Activated T-helper 17 cell treated with anti-CD3 and anti-CD28 coated beads, Interleukin-2, amount 50 U/mL, for 72 hours (primary cell): ENCODE data around the gene KRTAP10-6. TPM values are rescaled to one million over a fixed set of nuclear protein-coding genes. Genes with fewer than 3 reads are reported as not detected.
A peak's percentile ranks its signal among the peaks of the same experiment; 100 is the strongest.
"Not testable (repeated sequence)": the region's sequence is repeated elsewhere in the genome, so short reads cannot be mapped to it uniquely, and the experiment has no call there.

ENCODE experiments used
- ATAC-seq: fragments of 150-1000 bp; cut with Tn5 transposase; replicated peaks from 2 replicates; pipeline ENCODE4 v1.10.0; 2021; ENCODE audit warnings: mild to moderate bottlenecking, moderate library complexity
- H3K27ac Mint-ChIP-seq: one replicate; pipeline ENCODE4 v1.8.0; 2022; ENCODE audit warnings: mixed read lengths
- H3K27me3 Mint-ChIP-seq: one replicate; pipeline ENCODE4 v1.8.0; 2022; ENCODE audit warnings: mixed read lengths
- H3K36me3 Mint-ChIP-seq: one replicate; pipeline ENCODE4 v1.8.0; 2022; ENCODE audit warnings: low read depth, mild to moderate bottlenecking, mixed read lengths
- H3K4me1 Mint-ChIP-seq: one replicate; pipeline ENCODE4 v1.8.0; 2022; ENCODE audit warnings: mixed read lengths
- H3K4me3 Mint-ChIP-seq: one replicate; pipeline ENCODE4 v1.8.0; 2022; ENCODE audit warnings: mild to moderate bottlenecking, mixed read lengths
- H3K9me3 Mint-ChIP-seq: one replicate; pipeline ENCODE4 v1.8.0; 2022; ENCODE audit warnings: mixed read lengths
- total RNA-seq, 2 donors: library from RNA; stranded (reverse); gene quantifications; one replicate each; pipeline ENCODE4 v1.2.3, GENCODE V29; 2022

Gene KRTAP10-6
- total RNA-seq, 2 donors from 2014 or later: not detected

DNA sequence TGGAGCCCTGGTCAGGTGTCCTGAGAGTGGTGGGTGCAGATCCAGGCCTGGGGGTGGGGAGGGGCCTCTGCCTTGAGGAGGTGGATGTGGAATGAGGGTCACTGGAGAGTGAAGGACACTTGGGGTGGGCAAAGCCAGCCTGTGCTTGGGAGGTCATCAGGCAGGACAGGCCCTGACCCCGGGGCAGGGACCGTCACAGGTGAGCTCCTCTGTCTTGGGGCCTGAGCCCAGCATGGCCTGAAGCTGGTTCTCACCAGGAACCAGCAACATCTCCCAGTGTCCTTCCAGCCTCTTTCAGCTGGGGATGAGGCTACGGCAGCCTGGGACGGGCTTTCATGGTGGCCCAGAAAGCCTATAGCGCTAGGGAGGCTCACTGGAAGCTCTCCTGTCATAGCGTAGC lies 40.2 kb downstream of the KRTAP10-6 start:
- no peak for ATAC-seq
- H3K27ac Mint-ChIP-seq: no peak overlapping the region
- H3K4me1 Mint-ChIP-seq: peaks cover 8% of the 10 kb centered on the region
- H3K27me3 Mint-ChIP-seq: peaks cover 4% of the 10 kb centered on the region
- H3K36me3 Mint-ChIP-seq: no peaks in the 10 kb centered on the region
- no peak overlapping the region for H3K4me3 Mint-ChIP-seq
- peaks cover 12% of the 10 kb centered on the region for H3K9me3 Mint-ChIP-seq

DNA sequence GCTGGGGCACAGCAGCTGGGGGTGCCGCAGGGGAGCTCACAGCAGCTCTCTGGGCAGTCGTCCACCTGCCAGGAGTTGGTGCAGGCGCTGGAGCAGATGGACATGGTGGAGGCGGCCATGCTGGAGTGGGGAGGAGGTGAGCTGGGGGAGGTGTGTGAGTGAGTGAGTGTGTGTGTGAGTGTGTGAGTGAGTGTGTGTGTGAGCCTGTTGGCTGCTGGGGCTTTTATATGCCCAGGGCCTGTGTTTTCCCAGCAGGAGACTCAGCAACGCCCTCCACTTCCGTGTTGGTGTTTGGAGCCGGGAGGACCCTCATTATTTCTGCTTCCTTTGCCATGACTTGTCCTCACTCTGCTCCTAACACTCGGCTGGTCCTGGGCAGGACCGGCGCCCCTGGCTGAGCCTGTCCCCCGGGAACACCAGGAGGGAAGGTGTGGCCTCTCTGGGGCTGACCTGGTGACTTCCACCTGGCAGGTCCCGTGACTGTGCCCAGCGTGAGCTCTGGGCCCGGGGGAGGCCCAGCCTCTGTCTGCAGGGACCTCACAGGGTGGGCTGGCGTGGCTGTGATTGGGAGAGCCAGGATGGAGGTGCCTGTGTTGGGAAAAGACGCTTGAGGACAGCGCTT lies 40.9 kb downstream of the KRTAP10-6 start, which contains the start of gene KRTAP10-2:
Gene KRTAP10-2 (minus strand): TSS at position 166 of the 622 bp plus-strand sequence. CDS start 47 bp downstream, at position 119.
- Mint-ChIP-seq H3K36me3 (no peaks in the 10 kb centered on the region), H3K27me3 (peaks cover 4% of the 10 kb centered on the region), H3K27ac (no peak within 1 kb of the TSS), H3K4me3 (no peak within 1 kb of the TSS), H3K9me3 (peaks cover 18% of the 10 kb centered on the region), H3K4me1 (peaks cover 12% of the 10 kb centered on the region)
- ATAC-seq: no peak

DNA sequence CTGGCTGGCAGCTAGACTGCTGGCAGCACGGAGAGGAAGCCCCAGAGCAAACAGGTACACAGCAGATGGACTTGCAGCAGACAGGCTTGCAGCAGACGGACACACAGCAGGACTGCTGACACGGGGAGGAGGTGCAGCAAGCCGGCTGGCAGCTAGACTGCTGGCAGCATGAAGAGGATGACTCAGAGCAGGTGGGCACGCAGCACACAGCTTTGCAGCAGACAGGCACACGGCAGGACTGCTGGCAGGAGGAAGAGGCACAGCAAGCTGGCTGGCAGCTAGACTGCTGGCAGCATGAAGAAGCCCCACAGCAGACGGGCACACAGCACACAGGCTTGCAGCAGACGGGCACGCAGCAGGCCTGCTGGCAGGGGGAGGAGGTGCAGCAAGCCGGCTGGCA lies 41.5 kb downstream of the KRTAP10-6 start:
- no peak for ATAC-seq
- H3K36me3 Mint-ChIP-seq: no peaks in the 10 kb centered on the region
- H3K9me3 Mint-ChIP-seq: peaks cover 18% of the 10 kb centered on the region
- H3K27ac Mint-ChIP-seq: no peak overlapping the region
- peaks cover 4% of the 10 kb centered on the region for H3K27me3 Mint-ChIP-seq
- peaks cover 12% of the 10 kb centered on the region for H3K4me1 Mint-ChIP-seq
- no peak overlapping the region for H3K4me3 Mint-ChIP-seq

DNA sequence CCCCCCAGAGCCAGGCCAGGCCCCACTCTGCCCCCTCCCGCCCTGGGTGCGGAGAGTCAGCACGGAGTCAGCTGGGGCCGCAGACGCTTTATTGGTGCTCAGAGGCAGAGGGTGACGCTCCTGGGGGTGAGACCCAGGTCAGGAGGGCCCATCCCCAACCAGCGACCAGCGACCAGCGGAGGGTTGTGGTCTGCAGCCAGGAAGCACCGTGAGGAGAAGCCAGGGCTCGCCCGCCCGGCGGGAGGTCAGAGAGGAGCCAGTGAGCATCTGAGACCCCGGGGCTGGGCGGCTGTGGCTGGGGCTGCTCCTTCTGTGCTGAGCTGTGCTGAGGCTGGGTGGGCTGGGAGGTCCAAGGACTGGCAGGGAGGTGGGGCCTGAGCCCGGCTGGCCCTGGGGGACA lies 42.0 kb downstream of the KRTAP10-6 start:
- not testable (repeated sequence) for H3K27me3 Mint-ChIP-seq, H3K4me3 Mint-ChIP-seq, H3K27ac Mint-ChIP-seq, H3K36me3 Mint-ChIP-seq, ATAC-seq
- Mint-ChIP-seq H3K4me1 (peaks cover 12% of the 10 kb centered on the region), H3K9me3 (peaks cover 18% of the 10 kb centered on the region)

DNA sequence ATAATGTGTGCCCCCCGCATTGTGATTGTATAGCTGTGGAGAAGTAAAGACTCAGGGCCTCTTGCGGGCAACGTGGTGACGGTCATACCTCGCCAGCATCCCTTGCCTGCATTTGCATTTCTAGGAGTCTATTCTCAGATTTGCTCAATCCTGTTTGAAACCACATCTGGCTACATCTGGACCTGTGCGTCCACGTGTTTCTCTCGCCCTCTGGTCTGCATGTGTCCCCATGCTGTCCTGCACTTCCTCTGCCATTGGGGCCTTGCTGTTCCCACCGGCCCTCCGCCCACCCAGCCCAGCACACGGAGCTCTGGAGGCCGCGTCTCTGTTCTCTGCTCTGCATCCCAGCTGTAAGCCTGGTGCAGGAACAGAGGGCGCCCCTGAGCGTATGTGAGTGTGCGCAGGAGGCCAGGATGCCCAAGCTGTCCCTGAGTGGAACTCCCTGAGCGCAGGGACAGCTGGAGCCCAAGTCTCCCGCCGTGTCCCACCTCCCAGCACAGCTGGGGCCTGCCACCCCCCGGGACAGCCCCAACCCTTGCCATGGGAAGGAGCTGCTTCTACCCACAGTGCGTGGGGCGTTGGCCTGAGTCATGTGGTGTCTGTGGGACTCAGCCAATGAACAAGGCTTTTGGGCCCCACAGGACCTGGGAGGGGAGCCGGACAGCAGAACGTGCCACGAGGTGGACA lies 42.6 kb downstream of the KRTAP10-6 start:
- H3K9me3 Mint-ChIP-seq: peaks cover 18% of the 10 kb centered on the region
- no peak overlapping the region for H3K27ac Mint-ChIP-seq
- no peak overlapping the region for H3K4me3 Mint-ChIP-seq
- no peaks in the 10 kb centered on the region for H3K27me3 Mint-ChIP-seq
- ATAC-seq: no peak
- no peaks in the 10 kb centered on the region for H3K36me3 Mint-ChIP-seq
- peaks cover 12% of the 10 kb centered on the region for H3K4me1 Mint-ChIP-seq

DNA sequence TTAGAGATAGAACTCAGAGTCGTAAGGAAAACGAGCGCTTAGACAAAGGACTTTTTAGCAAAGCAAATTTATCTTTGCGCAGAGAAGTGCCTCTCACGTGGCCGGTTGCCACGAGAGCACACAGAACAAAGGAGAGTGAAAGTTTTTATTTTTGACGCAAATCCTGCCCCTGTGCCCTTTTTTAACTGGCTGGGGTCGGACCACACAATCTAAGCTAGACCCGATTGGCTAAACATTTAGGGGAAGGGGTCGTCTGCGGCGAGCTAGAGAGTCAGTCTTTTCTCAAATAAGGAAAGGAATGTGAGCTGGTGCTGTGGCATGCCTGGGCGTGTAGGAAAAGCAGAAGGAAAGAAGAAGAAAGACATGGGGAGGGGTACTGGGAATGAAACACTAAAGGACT lies 43.4 kb downstream of the KRTAP10-6 start:
- Mint-ChIP-seq H3K27ac (no peak overlapping the region), H3K27me3 (no peaks in the 10 kb centered on the region), H3K9me3 (peaks cover 18% of the 10 kb centered on the region), H3K4me1 (peaks cover 12% of the 10 kb centered on the region), H3K36me3 (no peaks in the 10 kb centered on the region), H3K4me3 (no peak overlapping the region)
- ATAC-seq: no peak

DNA sequence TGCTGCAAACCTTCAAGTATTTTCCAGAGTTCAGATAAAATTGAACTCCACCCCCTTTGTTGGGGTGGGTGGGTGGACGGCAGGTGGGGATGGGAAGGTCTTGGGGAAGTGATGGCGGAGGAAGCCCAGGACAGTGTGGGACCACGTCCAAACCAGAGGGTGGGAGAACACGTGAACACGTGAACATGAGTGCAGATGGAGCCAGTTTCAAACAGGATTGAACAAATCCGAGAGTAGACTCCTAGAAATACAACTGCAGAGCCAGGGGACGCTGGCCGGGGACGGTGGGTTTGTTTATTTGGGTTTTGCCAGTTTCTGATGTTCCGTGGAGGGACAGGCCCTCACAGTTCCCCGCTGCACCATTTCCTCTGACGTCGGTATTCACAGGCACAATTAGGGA lies 43.9 kb downstream of the KRTAP10-6 start:
- peaks cover 18% of the 10 kb centered on the region for H3K9me3 Mint-ChIP-seq
- no peaks in the 10 kb centered on the region for H3K27me3 Mint-ChIP-seq
- peaks cover 12% of the 10 kb centered on the region for H3K4me1 Mint-ChIP-seq
- H3K36me3 Mint-ChIP-seq: no peaks in the 10 kb centered on the region
- H3K27ac Mint-ChIP-seq: peak overlapping the region; percentile 98
- H3K4me3 Mint-ChIP-seq: peak overlapping the region; percentile 76
- no peak for ATAC-seq

DNA sequence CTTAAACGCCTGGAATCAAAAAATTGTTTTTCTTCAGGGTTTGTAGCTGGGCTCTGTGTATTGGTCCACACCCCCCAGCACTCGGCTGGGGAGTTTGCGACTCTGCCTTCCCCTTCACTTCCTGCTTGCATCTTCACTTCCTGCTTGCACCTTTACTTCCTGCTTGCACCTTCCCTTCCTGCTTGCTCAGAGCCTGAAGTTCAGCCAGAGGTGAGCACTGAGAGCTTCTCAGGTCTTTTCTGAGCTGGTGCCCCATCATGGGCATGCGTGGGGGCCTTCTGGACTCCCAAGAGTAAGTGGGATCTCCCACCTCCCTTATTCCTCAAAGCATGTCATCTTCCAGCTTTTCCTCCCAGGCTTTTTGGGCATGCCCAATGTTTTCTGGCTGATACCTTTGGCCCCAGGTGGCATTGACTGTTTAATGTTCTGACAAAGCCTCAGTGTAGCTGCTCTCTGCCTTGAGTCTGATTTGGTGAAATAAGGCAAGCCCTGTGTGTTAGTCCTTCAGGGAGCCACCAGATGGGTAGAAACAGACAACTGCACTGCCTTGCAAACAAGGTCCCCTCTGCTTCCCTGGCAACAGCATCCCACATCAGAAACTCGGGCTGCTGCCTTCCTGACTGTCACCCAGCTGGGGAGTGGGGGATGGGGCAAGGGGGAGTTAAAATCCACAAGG lies 44.5 kb downstream of the KRTAP10-6 start:
- Mint-ChIP-seq H3K4me3 (peak overlapping the region; percentile 76), H3K4me1 (peaks cover 12% of the 10 kb centered on the region), H3K27ac (peak overlapping the region; percentile 98), H3K36me3 (no peaks in the 10 kb centered on the region), H3K27me3 (no peaks in the 10 kb centered on the region), H3K9me3 (peaks cover 13% of the 10 kb centered on the region)
- ATAC-seq: peak; percentile 47

DNA sequence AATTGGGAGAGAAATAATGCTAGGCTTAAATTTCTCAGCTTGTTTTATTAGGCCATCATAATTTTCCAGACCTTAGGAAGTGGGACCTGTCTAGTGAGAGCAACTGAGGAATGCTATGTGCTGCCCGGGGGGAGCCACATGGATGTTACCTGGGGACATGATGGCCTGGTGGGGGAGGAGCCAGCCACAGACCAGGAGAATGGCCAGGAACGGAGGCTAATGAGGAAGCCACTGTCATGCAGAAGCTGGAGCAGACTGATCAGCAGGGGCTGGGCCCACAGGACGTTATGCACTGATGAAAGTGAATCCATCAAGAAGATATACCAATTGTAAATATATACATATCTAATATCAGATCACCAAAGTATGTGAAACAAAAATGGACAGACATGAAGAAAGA lies 47.7 kb downstream of the KRTAP10-6 start:
- no peak for ATAC-seq
- H3K4me1 Mint-ChIP-seq: peaks cover 12% of the 10 kb centered on the region
- H3K9me3 Mint-ChIP-seq: peaks cover 13% of the 10 kb centered on the region

DNA sequence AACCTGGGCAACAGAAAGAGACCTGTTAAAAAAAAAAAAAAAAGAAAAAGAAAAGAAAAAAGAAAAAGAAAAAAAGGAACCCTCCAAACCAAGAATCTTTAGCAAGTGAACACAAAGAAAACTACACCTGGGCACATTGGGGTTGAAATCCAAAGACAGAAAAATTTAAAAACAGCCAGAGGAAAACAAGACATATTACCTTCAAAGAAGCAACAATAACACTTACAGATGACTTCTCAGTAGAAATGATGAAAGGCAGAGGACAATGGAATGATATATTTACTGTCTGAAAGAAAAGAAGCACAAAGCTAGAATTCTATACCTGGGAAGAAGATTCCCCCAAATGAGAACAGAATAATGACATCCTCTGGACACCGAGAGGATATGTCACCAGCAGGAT lies 49.6 kb downstream of the KRTAP10-6 start:
- H3K4me3 Mint-ChIP-seq: no peak overlapping the region
- no peaks in the 10 kb centered on the region for H3K36me3 Mint-ChIP-seq
- peaks cover 12% of the 10 kb centered on the region for H3K9me3 Mint-ChIP-seq
- no peak for ATAC-seq
- H3K4me1 Mint-ChIP-seq: peaks cover 10% of the 10 kb centered on the region
- H3K27me3 Mint-ChIP-seq: no peaks in the 10 kb centered on the region
- no peak overlapping the region for H3K27ac Mint-ChIP-seq

More for the DNA sequence above, 47.7 kb downstream of the KRTAP10-6 start:
- no peaks in the 10 kb centered on the region for H3K36me3 Mint-ChIP-seq
- no peak overlapping the region for H3K27ac Mint-ChIP-seq
- no peaks in the 10 kb centered on the region for H3K27me3 Mint-ChIP-seq
- no peak overlapping the region for H3K4me3 Mint-ChIP-seq

Other genes with a start within 250 kb of the KRTAP10-6 start
- gene TRPM2, start 238.9 kb downstream of the KRTAP10-6 start, total RNA-seq: 10 to 100 TPM; 10.7 to 25.6 TPM
- 1 to 10 TPM; 3.5 TPM for gene LRRC3, start 137.0 kb downstream of the KRTAP10-6 start, total RNA-seq
- not detected for gene KRTAP10-1, start 52.3 kb downstream of the KRTAP10-6 start, total RNA-seq
- gene KRTAP10-2, start 41.0 kb downstream of the KRTAP10-6 start, total RNA-seq: not detected
- not detected for gene KRTAP10-3, start 33.7 kb downstream of the KRTAP10-6 start, total RNA-seq
- gene KRTAP10-4, start 18.8 kb downstream of the KRTAP10-6 start, total RNA-seq: not detected
- not detected for gene KRTAP10-5, start 11.9 kb downstream of the KRTAP10-6 start, total RNA-seq
- not detected for gene KRTAP10-7, start 8.1 kb upstream of the KRTAP10-6 start, total RNA-seq
- gene KRTAP10-8, start 19.6 kb upstream of the KRTAP10-6 start, total RNA-seq: not detected
- not detected for gene KRTAP10-9, start 34.6 kb upstream of the KRTAP10-6 start, total RNA-seq
- not detected for gene KRTAP10-10, start 44.9 kb upstream of the KRTAP10-6 start, total RNA-seq
- gene KRTAP10-11, start 53.9 kb upstream of the KRTAP10-6 start, total RNA-seq: not detected
- not detected for gene KRTAP12-4, start 62.2 kb upstream of the KRTAP10-6 start, total RNA-seq
- not detected for gene KRTAP12-3, start 65.4 kb upstream of the KRTAP10-6 start, total RNA-seq
- gene KRTAP12-2, start 74.4 kb upstream of the KRTAP10-6 start, total RNA-seq: not detected
- gene KRTAP12-1, start 89.7 kb upstream of the KRTAP10-6 start, total RNA-seq: not detected
- not detected for gene KRTAP10-12, start 104.7 kb upstream of the KRTAP10-6 start, total RNA-seq
- gene TSPEAR, start 119.1 kb upstream of the KRTAP10-6 start, total RNA-seq: under 1 TPM in 1 of 2 donors, not detected in 1; 0.08 TPM
- 100 to 1,000 TPM in 1 of 2 donors, 10 to 100 TPM in 1; 88.9 to 136 TPM for gene UBE2G2, start 209.3 kb upstream of the KRTAP10-6 start, total RNA-seq
- gene SUMO3, start 225.6 kb upstream of the KRTAP10-6 start, total RNA-seq: 10 to 100 TPM; 52.6 to 86.2 TPM